ENCODE results near the gene STK25.

The STK25 gene

DNA sequence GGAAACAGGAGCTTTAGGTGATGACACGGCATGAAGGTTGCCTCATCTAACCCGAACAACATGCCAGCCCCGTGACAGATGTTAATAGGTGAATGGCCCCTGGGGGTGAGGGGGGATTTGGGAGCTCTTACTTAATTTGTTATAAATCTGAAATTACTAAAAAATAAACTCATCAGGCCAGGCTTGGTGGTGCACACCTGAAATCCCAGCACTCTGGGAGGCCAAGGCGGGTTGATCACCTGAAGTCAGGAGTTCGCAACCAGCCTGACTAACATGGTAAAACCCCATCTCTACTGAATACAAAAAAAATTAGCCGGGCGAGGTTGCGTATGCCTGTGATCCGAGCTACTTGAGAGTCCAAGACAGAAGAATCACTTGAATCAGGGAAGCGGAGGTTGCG, 6.1 kb downstream of the STK25 start:
- H3K9me2 ChIP-seq (replicated peaks; ENCODE audit: insufficient read depth, low read length), result no peaks in the 10 kb centered on the region
- H3K4me3 ChIP-seq (ENCODE audit: insufficient read depth, low read length, poor library complexity, severe bottlenecking), result no peak overlapping the region
- H3K4me2 ChIP-seq (ENCODE audit: low read depth, low read length, poor library complexity, severe bottlenecking), result no peak overlapping the region
- H3K27ac ChIP-seq (ENCODE audit: low read depth, low read length), result no peak overlapping the region
- H2AFZ ChIP-seq (ENCODE audit: low read depth, low read length, severe bottlenecking), result no peak overlapping the region
- TF ChIP-seq CTCF (IDR thresholded peaks at IDR 0.05; ENCODE audit: insufficient read depth, low read length, poor library complexity, severe bottlenecking) (no peak), EZH2phosphoT487 (conservative IDR thresholded peaks at IDR 0.05; ENCODE audit: low read length) (no peak)
- H3K9me3 ChIP-seq (ENCODE audit: insufficient read depth, low read length), result no peaks in the 10 kb centered on the region
- H3K9ac ChIP-seq (ENCODE audit: low read length), result no peak overlapping the region
- no peaks in the 10 kb centered on the region for H3K27me3 ChIP-seq (ENCODE audit: low read length)
- no peaks in the 10 kb centered on the region for H3K36me3 ChIP-seq (ENCODE audit: low read length)
- no peaks in the 10 kb centered on the region for H3F3A ChIP-seq (ENCODE audit: insufficient read depth)
- H3K79me2 ChIP-seq (ENCODE audit: insufficient read depth, low read length), result peaks cover 13% of the 10 kb centered on the region
- H4K20me1 ChIP-seq (ENCODE audit: low read depth, low read length), result no peaks in the 10 kb centered on the region

- Histone ChIP-seq H4K20me1 (ENCODE audit: low read depth, low read length) (no peaks in the 10 kb centered on the region), H3K9me2 (replicated peaks; ENCODE audit: insufficient read depth, low read length) (no peaks in the 10 kb centered on the region), H3F3A (ENCODE audit: insufficient read depth) (no peaks in the 10 kb centered on the region), H2AFZ (ENCODE audit: low read depth, low read length, severe bottlenecking) (no peak overlapping the region), H3K4me2 (ENCODE audit: low read depth, low read length, poor library complexity, severe bottlenecking) (no peak overlapping the region), H3K79me2 (ENCODE audit: insufficient read depth, low read length) (peaks cover 7% of the 10 kb centered on the region; the same call in 1 of the 2 replicates), H3K36me3 (ENCODE audit: low read length) (no peaks in the 10 kb centered on the region), H3K4me3 (ENCODE audit: insufficient read depth, low read length, poor library complexity, severe bottlenecking) (no peak overlapping the region), H3K27me3 (ENCODE audit: low read length) (no peaks in the 10 kb centered on the region), H3K27ac (ENCODE audit: low read depth, low read length) (no peak overlapping the region), H3K9me3 (ENCODE audit: insufficient read depth, low read length) (no peaks in the 10 kb centered on the region), H3K9ac (ENCODE audit: low read length) (no peak overlapping the region)
- no peak for TF ChIP-seq EZH2phosphoT487 (conservative IDR thresholded peaks at IDR 0.05; ENCODE audit: low read length)
- no peak for TF ChIP-seq CTCF (IDR thresholded peaks at IDR 0.05; ENCODE audit: insufficient read depth, low read length, poor library complexity, severe bottlenecking)
Measured at GRCh38 chr2:241501551-241501950, 6.8 kb downstream of the STK25 start.

DNA sequence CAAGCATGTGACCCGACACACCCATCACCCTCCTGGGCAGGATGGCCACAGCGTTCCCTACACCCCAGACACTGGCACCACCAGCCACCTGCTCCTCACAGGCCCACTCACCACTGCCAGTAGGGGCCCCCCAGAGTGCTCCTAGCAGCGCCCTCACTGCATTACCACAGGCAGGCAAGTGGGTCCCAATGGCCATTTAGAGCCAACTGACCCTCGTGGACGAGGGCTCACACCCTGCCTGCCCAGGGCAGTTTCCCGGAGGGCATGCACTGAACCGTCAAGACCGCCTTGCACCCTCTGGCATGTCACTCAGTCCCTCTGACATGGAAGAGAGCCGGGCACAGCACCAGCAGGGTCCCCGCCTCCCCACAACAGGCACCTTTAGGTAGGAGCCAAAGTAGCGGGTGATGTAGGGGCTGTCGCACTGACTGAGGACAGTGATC, 7.3 kb downstream of the STK25 start:
- H3K4me3 ChIP-seq (ENCODE audit: insufficient read depth, low read length, poor library complexity, severe bottlenecking), result no peak overlapping the region
- no peaks in the 10 kb centered on the region for H4K20me1 ChIP-seq (ENCODE audit: low read depth, low read length)
- no peak overlapping the region for H3K27ac ChIP-seq (ENCODE audit: low read depth, low read length)
- no peaks in the 10 kb centered on the region for H3K9me3 ChIP-seq (ENCODE audit: insufficient read depth, low read length)
- TF ChIP-seq CTCF (IDR thresholded peaks at IDR 0.05; ENCODE audit: insufficient read depth, low read length, poor library complexity, severe bottlenecking), result no peak
- no peak for TF ChIP-seq EZH2phosphoT487 (conservative IDR thresholded peaks at IDR 0.05; ENCODE audit: low read length)
- H3K27me3 ChIP-seq (ENCODE audit: low read length), result no peaks in the 10 kb centered on the region
- peaks cover 4% of the 10 kb centered on the region; the same call in 1 of the 2 replicates for H3K79me2 ChIP-seq (ENCODE audit: insufficient read depth, low read length)
- H3K9ac ChIP-seq (ENCODE audit: low read length), result no peak overlapping the region
- H3K36me3 ChIP-seq (ENCODE audit: low read length), result no peaks in the 10 kb centered on the region
- H2AFZ ChIP-seq (ENCODE audit: low read depth, low read length, severe bottlenecking), result no peak overlapping the region
- no peaks in the 10 kb centered on the region for H3F3A ChIP-seq (ENCODE audit: insufficient read depth)
- no peaks in the 10 kb centered on the region for H3K9me2 ChIP-seq (replicated peaks; ENCODE audit: insufficient read depth, low read length)
- H3K4me2 ChIP-seq (ENCODE audit: low read depth, low read length, poor library complexity, severe bottlenecking), result no peak overlapping the region
